H1 (cell line): ENCODE measurements around the gene TRPV4. TPM values are rescaled to one million over a fixed set of nuclear protein-coding genes. Genes with fewer than 3 reads are reported as not detected.

Source experiments
- CTCF ChIA-PET: fragments of 300-600 bp; sonication (Branson Sonifier 250); formaldehyde crosslinking; loops from one replicate; lab custom pipeline; 2021; ENCODE audit not compliant: partially characterized antibody; lab: Charles Lee
- POLR2A ChIA-PET: fragments of 300-600 bp; sonication (Branson Sonifier 250); formaldehyde crosslinking; loops from one replicate; lab custom pipeline; 2021; ENCODE audit warnings: inconsistent platforms; ENCODE audit not compliant: partially characterized antibody; lab: Charles Lee
- DNase-seq, 2 experiments: peaks; one replicate each; pipeline versions ENCODE4 v3.0.0 to v3.0.0-alpha.2; 2010 to 2022; ENCODE audit warnings: low spot score in 2 of 2, low read depth in 1 of 2, mixed read lengths in 1 of 2
- FAIRE-seq: peaks from 2 replicates; lab custom pipeline; 2011; peaks lifted over from hg19 to GRCh38; lab: Jason Lieb, UNC
- H2AFZ ChIP-seq: 2 replicates; pipeline ENCODE4 v1.8.1; 2012; ENCODE audit warnings: low read length, inconsistent platforms
- H2AK5ac ChIP-seq: 2 replicates; pipeline ENCODE4 v1.6.1; 2013; ENCODE audit warnings: low read depth, low read length
- H2BK120ac ChIP-seq: replicated peaks from 2 replicates; pipeline ENCODE3; 2013; ENCODE audit warnings: low read depth, low read length, inconsistent platforms
- H2BK12ac ChIP-seq: 2 replicates; pipeline ENCODE4 v1.6.1; 2013; ENCODE audit warnings: low read depth, low read length
- H2BK15ac ChIP-seq: 2 replicates; pipeline ENCODE4 v1.6.1; 2013; ENCODE audit warnings: low read length
- H2BK20ac ChIP-seq: 2 replicates; pipeline ENCODE4 v1.6.1; 2013; ENCODE audit warnings: low read length
- H2BK5ac ChIP-seq: 2 replicates; pipeline ENCODE4 v1.6.1; 2013; ENCODE audit warnings: low read depth, low read length
- H3K14ac ChIP-seq: 2 replicates; pipeline ENCODE4 v1.6.1; 2013; ENCODE audit warnings: inconsistent platforms; ENCODE audit not compliant: insufficient read length
- H3K18ac ChIP-seq: 2 replicates; pipeline ENCODE4 v1.6.1; 2013; ENCODE audit warnings: low read length; ENCODE audit errors: extremely low read depth
- H3K23ac ChIP-seq: 2 replicates; pipeline ENCODE4 v1.6.1; 2013; ENCODE audit warnings: inconsistent platforms; ENCODE audit not compliant: insufficient read length
- H3K23me2 ChIP-seq: 2 replicates; pipeline ENCODE4 v1.6.1; 2013; ENCODE audit warnings: low read depth, low read length
- H3K27ac ChIP-seq: 2 replicates; pipeline ENCODE4 v1.6.1; 2011; ENCODE audit warnings: low read depth, low read length, inconsistent platforms
- H3K27me3 ChIP-seq, 4 experiments: replicated peaks in 1 of 4; 1 replicate in 1 of 4; 2 replicates in 3 of 4; pipeline versions ENCODE4 v1.6.1 to v1.8.1; 2011 to 2013; ENCODE audit warnings: low read length in 3 of 4, mild to moderate bottlenecking in 3 of 4, inconsistent platforms in 2 of 4, mixed read lengths in 2 of 4, moderate library complexity in 1 of 4; ENCODE audit not compliant: control insufficient read depth in 3 of 4, insufficient read depth in 3 of 4; ENCODE audit errors: extremely low read depth in 1 of 4
- H3K36me3 ChIP-seq, 4 experiments: 2 replicates each; pipeline versions ENCODE4 v1.6.1 to v1.8.1; 2011 to 2013; ENCODE audit warnings: mild to moderate bottlenecking in 4 of 4, low read length in 3 of 4, moderate library complexity in 2 of 4, control low read depth in 1 of 4, inconsistent platforms in 1 of 4; ENCODE audit not compliant: insufficient read depth in 4 of 4, control insufficient read depth in 2 of 4
- H3K4ac ChIP-seq: replicated peaks from 2 replicates; pipeline ENCODE3; 2013; ENCODE audit warnings: low read length, low read depth, mixed read lengths, inconsistent platforms; ENCODE audit not compliant: insufficient read length
- H3K4me1 ChIP-seq, 4 experiments: replicated peaks in 1 of 4; 1 replicate in 1 of 4; 2 replicates in 3 of 4; pipeline versions ENCODE4 v1.6.1 to v1.8.1; 2011 to 2013; ENCODE audit warnings: low read length in 3 of 4, inconsistent platforms in 2 of 4, mixed read lengths in 1 of 4; ENCODE audit not compliant: insufficient read depth in 4 of 4, control insufficient read depth in 3 of 4
- H3K4me2 ChIP-seq, 2 experiments: 2 replicates each; pipeline versions ENCODE4 v1.6.1 to v1.8.1; 2011 to 2013; ENCODE audit warnings: low read depth in 2 of 2, low read length in 2 of 2, control low read depth in 1 of 2, inconsistent platforms in 1 of 2, mild to moderate bottlenecking in 1 of 2; ENCODE audit not compliant: insufficient read depth in 1 of 2
- H3K4me3 ChIP-seq, 4 experiments: fragments of 200-600, 300-600 bp in 1 of 4; sonication (generic), shearing (Covaris generic), sonication (Bioruptor Twin) in 1 of 4; 2 replicates each; pipeline versions ENCODE4 v1.5.1 to v1.8.1; 2011 to 2016; ENCODE audit warnings: low read length in 4 of 4, low read depth in 3 of 4, control low read depth in 2 of 4, inconsistent platforms in 2 of 4, mild to moderate bottlenecking in 2 of 4, mixed read lengths in 1 of 4, moderate library complexity in 1 of 4; ENCODE audit not compliant: insufficient read depth in 2 of 4; ENCODE audit errors: extremely low read depth in 1 of 4
- H3K56ac ChIP-seq: replicated peaks from 2 replicates; pipeline ENCODE3; 2013; ENCODE audit warnings: low read depth, mild to moderate bottlenecking, mixed read lengths, low read length, inconsistent platforms; ENCODE audit not compliant: insufficient read length
- H3K79me1 ChIP-seq: 2 replicates; pipeline ENCODE4 v1.6.1; 2013; ENCODE audit warnings: low read depth, low read length, control low read depth
- H3K79me2 ChIP-seq, 2 experiments: 2 replicates each; pipeline versions ENCODE4 v1.6.1 to v1.8.1; 2012 to 2013; ENCODE audit warnings: low read length in 2 of 2, mild to moderate bottlenecking in 2 of 2, inconsistent platforms in 1 of 2; ENCODE audit not compliant: insufficient read depth in 2 of 2, control insufficient read depth in 1 of 2
- H3K9ac ChIP-seq, 4 experiments: replicated peaks in 1 of 4; 1 replicate in 1 of 4; 2 replicates in 3 of 4; pipeline versions ENCODE4 v1.6.1 to v1.8.1; 2011 to 2013; ENCODE audit warnings: low read depth in 3 of 4, low read length in 3 of 4, control low read depth in 2 of 4, mild to moderate bottlenecking in 2 of 4, moderate library complexity in 2 of 4, inconsistent platforms in 1 of 4; ENCODE audit errors: extremely low read depth in 1 of 4
- H3K9me3 ChIP-seq, 2 experiments: 2 replicates each; pipeline versions ENCODE4 v1.6.1 to v1.8.1; 2012 to 2013; ENCODE audit warnings: mild to moderate bottlenecking in 2 of 2, moderate library complexity in 2 of 2, control low read depth in 1 of 2, inconsistent platforms in 1 of 2, low read depth in 1 of 2, low read length in 1 of 2, mixed read lengths in 1 of 2; ENCODE audit not compliant: insufficient read depth in 2 of 2
- H4K20me1 ChIP-seq, 2 experiments: replicated peaks in 1 of 2; 2 replicates each; pipeline versions ENCODE3 to v1.8.1; 2011 to 2013; ENCODE audit warnings: inconsistent platforms in 2 of 2, low read length in 2 of 2, mild to moderate bottlenecking in 1 of 2; ENCODE audit not compliant: insufficient read depth in 2 of 2, control insufficient read depth in 1 of 2
- H4K5ac ChIP-seq: 2 replicates; pipeline ENCODE4 v1.6.1; 2013; ENCODE audit warnings: low read length, low read depth, mixed read lengths, inconsistent platforms; ENCODE audit not compliant: insufficient read length
- H4K8ac ChIP-seq: 2 replicates; pipeline ENCODE4 v1.8.0; 2013; ENCODE audit warnings: mild to moderate bottlenecking, moderate library complexity, low read length, inconsistent platforms; ENCODE audit not compliant: insufficient read depth; ENCODE audit errors: extremely low read depth
- H4K91ac ChIP-seq: replicated peaks from 2 replicates; pipeline ENCODE3; 2013; ENCODE audit warnings: low read length, mixed read lengths, inconsistent platforms; ENCODE audit not compliant: insufficient read length
- MAX ChIP-seq: IDR thresholded peaks from 2 replicates; pipeline ENCODE4 v1.6.1; 2012; ENCODE audit warnings: inconsistent platforms
- PHF8 ChIP-seq: fragments of 200-600 bp; sonication (generic); conservative IDR thresholded peaks from 2 replicates; pipeline ENCODE4 v1.7.1; 2012; ENCODE audit warnings: low read depth, mild to moderate bottlenecking, inconsistent platforms, low read length, moderate library complexity
- WGBS, 2 experiments: shearing (Covaris generic) in 1 of 2; methylation state at CpG; one replicate each; pipeline versions ENCODE4 v1.1.6 to v1.1.7; 2013 to 2015; ENCODE audit warnings: low lambda C conversion rate in 2 of 2, mixed read lengths in 2 of 2, inconsistent platforms in 1 of 2, low coverage in 1 of 2, missing lambda C conversion rate in 1 of 2; ENCODE audit not compliant: insufficient replicate concordance in 2 of 2, insufficient coverage in 1 of 2, insufficient read length in 1 of 2; ENCODE audit errors: extremely low coverage in 1 of 2, missing lambda C conversion rate in 1 of 2; 5-methylcytosine and 5-hydroxymethylcytosine counted together
- polyA plus RNA-seq, 7 experiments: library from polyadenylated mRNA; depleted of rRNA in 3 of 7; stranded (reverse) in 5 of 7; unstranded in 2 of 7; fragments of >200 nt in 5 of 7; fragments of 200-250 nt in 2 of 7; gene quantifications; 1 replicate in 5 of 7; 2 replicates in 1 of 7; 4 replicates in 1 of 7; pipeline versions ENCODE4 v1.2.1 to v1.2.3, GENCODE V29; 2011 to 2013; ENCODE audit warnings: missing spikeins in 2 of 7, mixed read lengths in 2 of 7
- total RNA-seq: library from RNA; stranded (reverse); fragmentation: NEBNext Ultra II Directional; extraction: Animal tissue kit (Norgen Biotek cat#: 25700); gene quantifications from 2 replicates; pipeline ENCODE4 v1.2.1, GENCODE V29; 2021

The TRPV4 gene
- total and polyA plus RNA-seq, 2 of the 8 experiments (the other 6 are each of a cell fraction or from before 2014, with no cell fraction given) = 2.1 to 6.2 TPM

- H4K8ac ChIP-seq = no peak overlapping the region
- peak overlapping the region in 1 of 2 experiments; percentile 61; a peak in 2 of 4 replicates for H3K4me2 ChIP-seq
- no peaks in the 10 kb centered on the region for H3K23me2 ChIP-seq
- H3K4ac ChIP-seq = no peak overlapping the region
- no peak overlapping the region for H2BK12ac ChIP-seq
- no peaks in the 10 kb centered on the region for H3K79me2 ChIP-seq
- H2BK15ac ChIP-seq = 0 out of 2 replicates have a peak overlapping the region, but pooled peaks have one; percentile 53
- no peak overlapping the region for H3K14ac ChIP-seq
- H4K20me1 ChIP-seq = peaks cover 0 to 10% of the 10 kb centered on the region in 2 experiments
- H3K36me3 ChIP-seq = no peaks in the 10 kb centered on the region
- DNase-seq (peak in 1 of 2 experiments; percentile 43), FAIRE-seq (no peak)
- H3K56ac ChIP-seq = no peak overlapping the region
- no peak overlapping the region for H3K9ac ChIP-seq
- H3K9me3 ChIP-seq = no peaks in the 10 kb centered on the region
- H2BK5ac ChIP-seq = no peak overlapping the region
- no peak overlapping the region for H3K18ac ChIP-seq
- ChIA-PET POLR2A (interaction anchor here (1.1 to 1.8 kb wide), 3 partner anchors 16 to 21 kb away, joined by 4 to 7 read pairs (median 6); no protein-coding TSS in a partner anchor), CTCF (interaction anchor here (0.6 to 3.7 kb wide), 14 partner anchors 9 to 481 kb away, joined by 3 to 35 read pairs (median 6); no protein-coding TSS in a partner anchor)
- H3K27ac ChIP-seq = no peak overlapping the region
- no peak overlapping the region for H4K5ac ChIP-seq
- no peak overlapping the region for H3K4me3 ChIP-seq
- peak overlapping the region; percentile 24; the same call in 1 of the 2 replicates for H2AK5ac ChIP-seq
- H3K79me1 ChIP-seq = no peaks in the 10 kb centered on the region
- TF ChIP-seq MAX = no peak
- 0 out of 2 replicates have a peak, but pooled peaks have one; percentile 5 for TF ChIP-seq PHF8
- no peak overlapping the region for H2AFZ ChIP-seq
- peaks cover 0 to 16% (median 9%) of the 10 kb centered on the region in 4 experiments; a peak in 4 of 7 replicates for H3K27me3 ChIP-seq
- no peak overlapping the region for H2BK120ac ChIP-seq
- no peak overlapping the region for H2BK20ac ChIP-seq
- H3K4me1 ChIP-seq = peaks cover 5 to 11% (median 7%) of the 10 kb centered on the region in 4 experiments; a peak in 6 of 7 replicates
- 58% methylated on average over 12 of the region's 12 CpGs; no CpG with 5 or more reads in 1 of the 2 experiments for WGBS, 2 experiments
- H3K23ac ChIP-seq = no peak overlapping the region
- H4K91ac ChIP-seq = no peak overlapping the region
These were observed 98.1 kb downstream of the TRPV4 start for GRCh38 chr12:109735051-109735521.
